Heart left ventricle (tissue), 16 donors: ENCODE results near the gene TXNDC11. TPM values are rescaled to one million over a fixed set of nuclear protein-coding genes. Genes with fewer than 3 reads are reported as not detected.

ENCODE experiments used
- ATAC-seq, 4 donors: fragments of 200-7000 bp; cut with Tn5 transposase; one replicate each; pipeline ENCODE4 v1.9.1; 2020 to 2022; ENCODE audit warnings: moderate library complexity in 4 of 4, mild to moderate bottlenecking in 3 of 4, moderate number of reproducible peaks in 1 of 4
- DNase-seq, 5 donors: peaks; one replicate each; pipeline ENCODE4 v3.0.0-alpha.2; 2020
- H3K27ac ChIP-seq, 12 donors: fragments of 200-600 bp; sonication (generic) in 4 of 12; one replicate each; pipeline versions ENCODE4 v1.5.0 to v1.8.0; 2016 to 2022; ENCODE audit warnings: mild to moderate bottlenecking in 2 of 12
- H3K27me3 ChIP-seq, 9 donors: fragments of 200-600 bp; sonication (generic) in 2 of 9; one replicate each; pipeline versions ENCODE4 v1.5.1 to v1.8.0; 2016 to 2022; ENCODE audit warnings: mild to moderate bottlenecking in 3 of 9
- H3K36me3 ChIP-seq, 9 donors: fragments of 200-600 bp; sonication (generic) in 2 of 9; one replicate each; pipeline versions ENCODE4 v1.5.0 to v1.8.0; 2018 to 2022; ENCODE audit warnings: mild to moderate bottlenecking in 2 of 9
- H3K4me1 ChIP-seq, 12 donors: fragments of 200-600 bp; sonication (generic) in 4 of 12; one replicate each; pipeline versions ENCODE4 v1.5.0 to v1.8.0; 2016 to 2022; ENCODE audit warnings: mild to moderate bottlenecking in 3 of 12
- H3K4me3 ChIP-seq, 12 donors: fragments of 200-600 bp; sonication (generic) in 4 of 12; one replicate each; pipeline versions ENCODE4 v1.5.0 to v1.8.0; 2017 to 2022; ENCODE audit warnings: mild to moderate bottlenecking in 9 of 12, moderate library complexity in 4 of 12
- H3K9me3 ChIP-seq, 12 donors: fragments of 200-600 bp; sonication (generic) in 4 of 12; one replicate each; pipeline versions ENCODE4 v1.5.0 to v1.8.0; 2016 to 2022; ENCODE audit warnings: mild to moderate bottlenecking in 1 of 12
- CTCF ChIP-seq, 12 donors: fragments of 200-600 bp; sonication (generic) in 4 of 12; IDR thresholded peaks; one replicate each; pipeline versions ENCODE4 v1.5.0 to v1.8.0; 2018 to 2022; ENCODE audit warnings: antibody characterized with exemption in 12 of 12, mild to moderate bottlenecking in 5 of 12
- POLR2A ChIP-seq, 2 donors: fragments of 450-650 bp; IDR thresholded peaks; one replicate each; pipeline ENCODE4 v1.6.1; 2017; ENCODE audit warnings: antibody characterized with exemption in 2 of 2, mild to moderate bottlenecking in 2 of 2, moderate library complexity in 2 of 2
- WGBS, 4 donors: extraction: QIAGEN DNeasy Blood & Tissue Kit in 2 of 4; methylation state at CpG; one replicate each; pipeline versions ENCODE4 v1.1.5 to v1.1.7; 2013 to 2018; 5-methylcytosine and 5-hydroxymethylcytosine counted together
- intact Hi-C, 10 donors: fragments of 100-400 bp; cut with DNase I; formaldehyde crosslinking; loops; one replicate each; pipeline versions ENCODE4 v1.11.1 to v1.14.2; 2022
- polyA plus RNA-seq, 2 donors: library from polyadenylated mRNA; stranded (reverse); fragments of 200-250 nt; gene quantifications; one replicate each; pipeline ENCODE4 v1.2.3, GENCODE V29; 2013
- total RNA-seq, 9 donors: library from RNA; depleted of rRNA in 2 of 9; stranded (reverse); fragments of >200 nt in 2 of 9; fragmentation: NEBNext Ultra II Directional in 3 of 9; extraction: Animal tissue kit (Norgen Biotek cat#: 25700) in 3 of 9; gene quantifications; one replicate each; pipeline versions ENCODE4 v1.1.0 to v1.2.4, GENCODE V29; 2016 to 2023
- donor health status: ischemic (EF 13 %, LVEDD 7.1; RV severe dilation, severe dysfunction).
- donor health status: healthy with polysubstance abuse.
- donor health status: DM: no; HTN: yes; CAD: no.
- donor health status: DM: no; HTN: no; CAD: no.
- donor health status: ischemic (EF 25% LVEDD 6.9; RV normal size, moderate dysfunction).
- donor health status: ischemic (EF 25% LVEDD 5.7; RV mildly dilated, moderate dysfunction).
- donor health status: healthy.
- donor health status: DM: yes; HTN: yes; CAD: no.
- donor health status: ischemic (EF 35%, LVEDD 5.7; RV mildly dilated, moderate dysfunction).
- donor health status: nonischemic (EF 11% LVEDD 7.7; RV severe dilation, severe dysfunction).
- donor health status: DM: yes; HTN: yes; CAD: no.
- donor health status: PGD.
- donor health status: ischemic (EF 29% LVEDD 5.4; RV normal size, mild dysfunction).
- donor health status: nonischemic (EF 23%, LVEDD 6.1; RV moderate dilation, normal function).

TXNDC11 gene
- total and polyA plus RNA-seq, 11 donors = 18.9 to 53.1 (median 25.9) TPM

DNA sequence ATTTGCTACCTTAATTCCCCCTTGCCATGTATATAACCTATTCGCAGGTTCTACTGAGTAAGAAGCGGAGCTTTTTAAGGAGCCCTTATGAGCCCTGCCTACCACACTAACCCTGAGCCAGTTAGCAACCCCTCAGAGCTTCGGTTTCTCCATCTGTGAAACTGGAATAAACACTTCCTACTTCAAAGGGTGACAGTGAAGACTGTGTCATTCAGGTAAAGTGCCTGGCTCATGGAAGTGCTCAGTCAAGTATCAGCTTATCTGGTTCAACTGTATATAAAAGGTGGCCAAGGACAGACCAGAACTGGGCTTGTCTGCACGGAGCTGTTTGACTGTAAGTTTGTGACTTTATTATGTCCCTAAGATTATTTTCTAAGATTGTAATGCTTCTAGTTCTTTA lies 31.0 kb downstream of the TXNDC11 start:
- no peaks in the 10 kb centered on the region for H3K9me3 ChIP-seq
- DNase-seq (no peak), ATAC-seq (peak in 2 of 4 donors; percentile 30 to 72)
- H3K4me3 ChIP-seq = no peak overlapping the region
- no peaks in the 10 kb centered on the region for H3K27me3 ChIP-seq
- intact Hi-C loops = loop anchor here in 9 of 10 donors (2.0 to 10.0 kb wide), 10 partner anchors 34 to 747 kb away; partner anchors contain the start of gene SNN (in 1 of the 9)
- H3K36me3 ChIP-seq = peaks cover 0 to 75% (median 63%) of the 10 kb centered on the region in 9 donors
- 76 to 81% (median 78%) methylated on average over 4 of the region's 4 CpGs for WGBS, 4 donors
- peak overlapping the region in 1 of 12 donors; percentile 45 for H3K27ac ChIP-seq
- H3K4me1 ChIP-seq = peaks cover 0 to 26% (median 4%) of the 10 kb centered on the region in 12 donors
- no peak for TF ChIP-seq POLR2A (IDR thresholded peaks at IDR 0.05)
- no peak for TF ChIP-seq CTCF (IDR thresholded peaks at IDR 0.05)

DNA sequence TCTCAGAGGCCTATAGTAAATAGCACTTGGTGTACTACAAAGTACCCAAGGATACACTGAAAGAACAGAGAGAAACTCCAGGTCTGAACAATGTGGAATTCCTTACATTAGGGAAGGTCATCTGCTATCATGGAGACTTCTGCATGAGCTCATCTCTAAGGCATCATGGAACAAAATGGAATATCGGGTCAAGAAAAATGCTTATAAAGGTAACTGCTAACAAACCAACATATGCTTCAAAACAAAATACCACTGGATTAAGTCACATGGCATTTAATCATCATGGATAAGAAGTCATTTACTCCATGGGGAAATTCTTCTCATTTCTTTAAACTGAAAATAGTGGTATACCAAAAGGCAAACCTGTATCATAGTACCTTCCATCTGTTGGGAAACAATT lies 34.2 kb downstream of the TXNDC11 start:
- DNase-seq (no peak), ATAC-seq (no peak)
- intact Hi-C loops = no loop called here
- 60 to 82% (median 74%) methylated on average over 1 of the region's 1 CpG for WGBS, 4 donors
- TF ChIP-seq POLR2A (IDR thresholded peaks at IDR 0.05) = no peak
- TF ChIP-seq CTCF (IDR thresholded peaks at IDR 0.05) = no peak
- Histone ChIP-seq H3K27me3 (no peaks in the 10 kb centered on the region), H3K36me3 (peaks cover 0 to 56% (median 51%) of the 10 kb centered on the region in 9 donors), H3K9me3 (no peaks in the 10 kb centered on the region), H3K27ac (peak overlapping the region in 5 of 12 donors; percentile 4 to 83 (median 24)), H3K4me1 (peaks cover 0 to 45% (median 18%) of the 10 kb centered on the region in 12 donors), H3K4me3 (no peak overlapping the region)

DNA sequence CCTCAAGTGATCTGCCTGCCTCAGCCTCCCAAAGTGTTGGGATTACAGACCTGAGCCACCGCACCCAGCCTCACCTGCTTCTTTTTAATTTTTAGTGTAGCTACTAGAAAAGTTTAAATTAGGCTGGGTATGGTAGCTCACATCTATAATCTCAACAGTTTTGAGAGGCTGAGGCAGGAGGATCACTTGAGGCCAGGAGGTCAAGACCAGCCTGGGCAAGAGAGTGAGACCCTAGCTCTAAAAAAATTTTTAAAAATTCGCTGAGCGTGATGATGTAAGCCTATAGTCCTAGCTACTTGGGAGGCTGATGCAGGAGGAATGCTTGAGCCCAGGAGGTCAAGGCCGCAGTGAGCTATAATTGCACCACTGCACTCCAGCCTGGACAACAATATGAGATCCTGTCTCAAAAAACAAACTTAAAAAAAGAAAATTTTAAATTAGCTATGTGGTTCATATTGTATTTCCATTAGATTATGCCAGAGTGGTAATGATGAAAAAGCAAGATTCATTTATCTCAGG lies 34.9 kb downstream of the TXNDC11 start:
- H3K27me3 ChIP-seq = no peaks in the 10 kb centered on the region
- peaks cover 0 to 54% (median 53%) of the 10 kb centered on the region in 9 donors for H3K36me3 ChIP-seq
- no peaks in the 10 kb centered on the region for H3K9me3 ChIP-seq
- H3K4me3 ChIP-seq = no peak overlapping the region
- 90 to 95% (median 94%) methylated on average over 4 of the region's 4 CpGs for WGBS, 4 donors
- peak overlapping the region in 4 of 12 donors; percentile 4 to 83 (median 15) for H3K27ac ChIP-seq
- DNase-seq (no peak), ATAC-seq (no peak)
- no peak for TF ChIP-seq POLR2A (IDR thresholded peaks at IDR 0.05)
- no peak for TF ChIP-seq CTCF (IDR thresholded peaks at IDR 0.05)
- intact Hi-C loops = loop anchor here in 1 of 10 donors (2.0 kb wide), 1 partner anchor 67 kb away; no protein-coding TSS in a partner anchor
- peaks cover 0 to 45% (median 18%) of the 10 kb centered on the region in 12 donors for H3K4me1 ChIP-seq

DNA sequence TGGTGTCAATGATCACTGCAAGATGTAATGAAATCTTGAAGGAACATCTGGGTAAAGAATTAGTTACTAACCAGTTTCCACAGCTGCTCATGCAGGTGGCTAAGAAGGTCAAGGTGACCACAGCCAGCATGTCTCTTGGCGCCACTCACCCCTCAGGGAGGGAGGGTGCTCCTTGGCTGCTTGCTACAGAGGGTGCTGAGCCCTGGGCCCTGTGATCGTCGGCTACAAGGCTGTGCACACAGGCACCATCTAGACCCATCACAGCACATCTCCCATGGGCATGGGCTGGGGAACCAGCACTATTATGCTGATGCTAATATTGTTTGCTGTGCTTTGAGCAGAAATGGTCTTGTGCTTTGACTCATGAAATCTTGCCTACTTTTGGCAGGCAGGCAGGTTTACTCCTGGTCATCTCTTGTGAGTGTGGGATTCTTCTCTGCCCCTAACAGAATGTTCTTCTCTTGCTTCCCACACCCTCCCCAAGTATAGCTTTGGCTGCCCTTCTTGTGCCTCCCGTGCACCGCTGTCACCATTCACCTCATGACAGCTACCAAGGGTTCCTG lies 36.4 kb downstream of the TXNDC11 start:
- DNase-seq = peak in 3 of 5 donors; percentile 17 to 78 (median 59)

More for the DNA sequence above, 36.4 kb downstream of the TXNDC11 start:
- H3K36me3 ChIP-seq = peaks cover 0 to 62% (median 46%) of the 10 kb centered on the region in 9 donors
- 40 to 64% (median 56%) methylated on average over 5 of the region's 5 CpGs for WGBS, 4 donors
- H3K27ac ChIP-seq = peak overlapping the region; percentile 1 to 83 (median 62)
- no peak overlapping the region for H3K4me3 ChIP-seq
- no peaks in the 10 kb centered on the region for H3K27me3 ChIP-seq
- intact Hi-C loops = loop anchor here in 1 of 10 donors (2.0 kb wide), 1 partner anchor 65 kb away; no protein-coding TSS in a partner anchor
- H3K9me3 ChIP-seq = no peaks in the 10 kb centered on the region
- peak; percentile 94 to 98 (median 97) for ATAC-seq
- TF ChIP-seq CTCF (IDR thresholded peaks at IDR 0.05) = no peak
- no peak for TF ChIP-seq POLR2A (IDR thresholded peaks at IDR 0.05)
- H3K4me1 ChIP-seq = peaks cover 0 to 45% (median 18%) of the 10 kb centered on the region in 12 donors
